SIG-M5 (cell line): Measurements from ENCODE around the gene LARP4B.

ENCODE experiments used
- DNase-seq: peaks from one replicate; lab custom pipeline; 2025; lab: John Stamatoyannopoulos, UW

Gene LARP4B

DNA sequence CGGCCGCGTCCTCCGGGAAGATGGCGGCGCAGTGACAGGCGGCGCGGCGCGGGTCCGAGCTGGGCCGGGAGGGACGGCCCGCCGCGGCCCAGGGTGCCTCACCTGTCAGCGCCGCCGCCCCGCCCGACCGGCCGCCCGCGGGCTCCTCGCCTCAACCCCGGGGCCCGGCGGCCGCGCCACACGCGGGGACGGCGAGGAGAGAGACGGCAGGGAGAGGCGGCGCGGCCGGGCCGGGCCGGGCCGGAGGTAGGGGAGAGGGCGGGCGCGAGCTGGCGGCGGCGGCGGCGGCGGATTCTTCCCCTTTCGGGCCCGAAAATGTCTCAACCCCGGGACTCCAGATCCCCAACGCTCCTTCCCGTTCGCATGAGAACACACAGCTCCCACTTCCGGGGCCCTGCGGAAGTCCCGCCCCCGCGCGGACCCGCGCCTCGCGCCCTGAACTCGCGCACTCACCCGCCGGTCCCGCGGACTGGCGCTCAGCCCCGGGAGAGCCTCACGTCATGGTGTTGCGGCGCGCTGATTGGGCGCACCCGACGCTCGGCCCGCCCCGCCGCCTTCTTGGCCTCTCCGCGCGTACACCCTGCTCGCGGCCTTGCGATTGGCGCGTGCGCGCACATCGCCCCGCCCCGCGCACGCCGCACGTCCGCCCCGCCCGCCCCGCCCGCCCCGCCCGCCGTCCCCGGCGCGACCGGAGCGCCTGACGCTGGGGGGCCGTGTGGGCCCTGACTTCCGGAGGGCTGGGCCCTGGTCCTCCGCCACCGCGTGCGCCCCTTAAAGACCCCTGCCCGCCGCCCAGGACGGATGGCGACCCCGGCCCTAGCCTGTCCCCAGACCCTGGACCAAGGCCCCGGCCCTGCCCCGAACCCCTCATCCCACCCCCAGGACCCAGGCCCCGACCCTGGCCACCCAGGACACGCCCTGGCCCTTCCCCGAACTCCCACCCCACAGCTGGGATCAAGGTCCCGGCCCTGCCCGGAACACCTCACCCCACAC is at the start of gene LARP4B:
Gene LARP4B (minus strand): TSS at position 380 of the 993 bp plus-strand sequence. CDS start 45,984 bp downstream, outside the sequence.
- DNase-seq, result peak; percentile 61

DNA sequence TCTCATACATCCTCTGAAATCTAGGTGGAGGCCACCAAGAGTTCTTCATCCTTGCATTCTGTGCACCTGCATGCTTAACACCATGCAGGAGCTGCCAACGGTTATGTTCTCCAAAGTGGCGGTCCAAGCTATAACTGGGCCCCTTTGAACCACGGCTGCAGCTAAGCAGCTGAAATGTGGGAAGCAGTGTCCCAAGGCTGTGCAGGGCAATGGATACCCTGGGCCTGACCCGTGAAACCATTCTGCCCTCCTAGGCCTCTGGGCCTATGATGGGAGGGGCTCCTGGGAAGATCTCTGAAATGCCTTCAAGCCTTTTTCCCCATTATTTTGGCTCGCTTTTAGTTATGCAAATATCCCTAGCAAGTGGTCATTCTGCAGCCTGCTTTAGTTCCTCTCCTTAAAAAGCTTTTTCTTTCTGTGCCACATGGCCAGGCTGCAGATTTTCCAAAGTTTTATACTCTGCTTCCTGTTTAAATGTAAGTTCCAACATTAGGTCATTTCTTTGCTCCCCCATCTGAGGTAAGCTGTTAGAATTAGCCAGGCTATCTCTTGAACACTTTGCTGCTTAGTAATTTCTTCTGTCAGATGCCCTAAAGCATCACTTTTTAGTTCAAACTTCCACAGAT is 49.1 kb upstream of the LARP4B start:
- no peak for DNase-seq

DNA sequence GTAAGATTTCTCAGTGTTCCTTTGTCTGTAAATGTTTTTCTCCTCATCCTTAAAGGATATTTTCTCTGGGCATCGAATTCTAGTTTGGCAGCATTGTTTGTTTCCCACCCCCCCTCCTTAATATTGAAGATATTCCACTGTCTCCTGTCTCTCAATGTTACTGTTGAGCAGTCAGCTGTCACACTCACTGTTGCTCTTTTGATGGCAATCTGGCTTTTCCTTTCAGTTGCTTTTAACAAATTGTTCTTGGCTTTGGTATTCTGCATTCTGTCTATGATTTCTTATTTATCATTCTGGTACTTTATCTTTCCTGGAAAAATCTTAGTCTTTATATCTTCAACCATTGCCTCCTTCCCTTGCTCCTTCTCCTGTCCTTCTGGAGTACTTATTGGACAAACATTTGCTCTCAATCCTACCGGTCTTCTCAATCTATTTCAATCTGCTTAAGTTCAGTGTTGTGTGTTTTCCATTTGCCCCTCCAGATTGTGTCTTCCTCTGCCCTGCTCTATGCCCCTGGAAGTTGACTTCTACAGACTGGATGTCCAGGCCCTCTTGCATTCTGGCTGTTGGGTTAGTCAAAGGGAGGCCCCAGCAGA is 47.4 kb upstream of the LARP4B start:
- DNase-seq, result no peak

DNA sequence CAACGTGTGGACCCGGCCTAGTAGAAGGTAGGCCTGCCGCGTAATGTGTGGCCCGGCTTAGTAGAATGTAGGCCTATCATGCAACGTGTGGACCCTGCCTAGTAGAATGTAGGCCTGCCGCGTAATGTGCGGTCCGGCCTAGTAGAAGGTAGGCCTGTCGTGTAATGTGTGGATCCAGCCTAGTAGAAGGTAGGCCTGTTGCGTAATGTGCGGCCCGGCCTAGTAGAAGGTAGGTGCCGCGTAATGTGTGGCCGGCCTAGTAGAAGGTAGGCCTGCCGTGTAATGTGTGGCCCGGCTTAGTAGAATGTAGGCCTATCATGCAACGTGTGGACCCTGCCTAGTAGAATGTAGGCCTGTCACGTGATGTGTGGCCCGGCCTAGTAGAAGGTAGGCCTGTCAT is 44.8 kb upstream of the LARP4B start:
- no peak for DNase-seq

DNA sequence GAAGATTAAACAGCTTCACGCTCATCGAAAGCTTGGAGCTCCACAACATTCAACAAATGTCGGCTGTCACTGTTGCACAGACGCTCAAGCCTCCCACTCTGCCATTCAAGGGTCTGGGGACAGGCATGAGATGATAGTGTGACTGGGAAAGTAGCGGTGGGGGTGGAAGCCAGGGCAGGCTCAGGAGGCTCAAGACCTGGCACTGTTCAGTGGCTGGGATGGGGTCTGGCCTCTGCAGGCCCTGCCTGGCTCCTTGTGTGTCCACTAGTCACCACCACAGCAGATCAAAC is 43.2 kb upstream of the LARP4B start:
- DNase-seq, result no peak

DNA sequence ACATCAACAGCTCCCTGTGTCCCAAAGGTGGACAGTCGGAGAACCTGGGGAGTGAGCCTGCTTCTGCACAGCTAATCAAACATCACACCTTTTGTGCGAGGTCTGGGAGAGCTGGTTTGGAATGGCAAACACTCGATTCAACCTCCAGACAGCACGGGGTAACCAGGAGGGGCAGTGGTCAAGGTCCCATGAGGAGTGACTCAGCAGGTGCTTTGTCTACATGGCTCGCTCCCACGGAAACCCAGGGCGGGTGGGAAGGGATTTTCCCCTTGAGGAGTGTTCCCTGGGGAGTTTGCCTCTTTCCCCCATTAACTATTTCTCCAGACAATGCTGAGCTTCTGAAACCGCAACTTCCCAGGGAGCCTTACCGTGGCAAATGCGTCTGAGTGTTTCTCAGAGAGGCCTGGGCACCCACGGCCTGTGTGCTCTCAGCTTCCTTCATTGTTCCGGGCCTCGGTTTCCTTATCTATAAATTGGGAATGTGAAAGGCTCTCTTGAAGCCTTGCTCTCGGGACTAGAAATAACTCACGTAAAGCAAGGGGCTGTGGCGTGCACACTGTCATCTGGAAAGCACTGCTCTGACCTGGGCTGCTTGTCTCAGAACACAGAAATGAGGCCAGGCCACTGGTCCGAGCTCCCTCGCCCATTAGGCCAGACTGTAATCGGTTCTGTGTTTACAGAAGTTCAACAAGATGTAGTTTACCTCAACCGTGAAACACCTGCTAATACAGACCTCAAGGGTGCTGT is 42.7 kb upstream of the LARP4B start:
- no peak for DNase-seq

DNA sequence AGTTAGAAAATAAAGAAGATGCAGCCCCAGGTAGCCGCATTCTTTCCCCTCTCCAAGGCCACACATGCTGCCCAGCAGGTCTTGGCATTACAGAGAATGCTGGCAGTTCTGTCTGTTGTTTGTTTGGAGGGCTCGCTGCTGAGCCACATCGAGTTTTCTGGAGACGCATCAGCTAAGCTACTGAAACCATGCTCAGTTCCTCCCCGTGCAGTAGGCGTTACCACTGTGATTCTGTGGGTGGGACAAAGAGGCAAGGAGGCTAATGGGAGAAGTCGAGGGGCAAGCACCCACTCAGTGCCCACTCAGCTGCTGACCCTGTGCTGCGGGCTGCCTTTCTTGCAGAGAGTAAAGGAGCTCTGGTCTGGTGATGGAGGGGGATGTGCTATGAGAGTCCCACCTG is 41.3 kb upstream of the LARP4B start:
- DNase-seq, result no peak

DNA sequence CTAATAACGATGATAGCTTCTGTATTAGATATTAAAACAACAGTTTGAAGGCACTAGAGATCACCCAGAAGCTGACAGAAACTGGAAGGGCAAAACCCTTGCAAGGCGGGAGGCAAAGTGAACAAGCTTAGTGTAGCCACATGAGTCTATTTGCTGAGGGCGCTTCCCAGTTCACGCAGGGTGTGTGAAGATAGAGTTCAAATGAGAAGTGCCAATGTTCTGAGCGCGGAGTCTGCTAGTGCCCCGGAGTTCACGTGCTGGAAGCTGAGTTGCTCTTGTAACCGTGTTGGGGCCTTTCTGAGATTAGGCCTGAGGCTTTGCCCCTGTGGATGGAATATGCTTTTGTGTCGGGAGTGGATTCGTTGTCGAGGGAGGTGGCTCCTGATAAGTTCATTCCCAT is 40.1 kb upstream of the LARP4B start:
- no peak for DNase-seq

DNA sequence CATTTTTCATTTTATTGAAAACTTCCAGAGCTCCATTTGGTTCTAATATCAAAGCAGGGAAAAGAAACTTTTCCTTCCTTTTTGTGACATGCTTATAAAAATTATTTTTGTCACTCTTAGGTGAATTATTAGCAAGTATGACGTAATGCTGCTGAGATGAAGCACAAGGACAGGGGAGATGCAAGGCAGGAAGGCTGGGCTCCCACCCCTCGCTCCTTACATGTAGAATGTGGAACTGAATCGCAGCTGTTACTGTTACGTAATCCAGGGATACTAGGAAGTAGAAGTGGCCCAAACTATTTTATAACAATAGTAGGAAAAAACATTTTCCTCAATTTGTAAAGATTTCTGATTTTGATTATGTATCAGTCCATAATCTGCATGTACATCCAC is 39.6 kb upstream of the LARP4B start:
- no peak for DNase-seq

DNA sequence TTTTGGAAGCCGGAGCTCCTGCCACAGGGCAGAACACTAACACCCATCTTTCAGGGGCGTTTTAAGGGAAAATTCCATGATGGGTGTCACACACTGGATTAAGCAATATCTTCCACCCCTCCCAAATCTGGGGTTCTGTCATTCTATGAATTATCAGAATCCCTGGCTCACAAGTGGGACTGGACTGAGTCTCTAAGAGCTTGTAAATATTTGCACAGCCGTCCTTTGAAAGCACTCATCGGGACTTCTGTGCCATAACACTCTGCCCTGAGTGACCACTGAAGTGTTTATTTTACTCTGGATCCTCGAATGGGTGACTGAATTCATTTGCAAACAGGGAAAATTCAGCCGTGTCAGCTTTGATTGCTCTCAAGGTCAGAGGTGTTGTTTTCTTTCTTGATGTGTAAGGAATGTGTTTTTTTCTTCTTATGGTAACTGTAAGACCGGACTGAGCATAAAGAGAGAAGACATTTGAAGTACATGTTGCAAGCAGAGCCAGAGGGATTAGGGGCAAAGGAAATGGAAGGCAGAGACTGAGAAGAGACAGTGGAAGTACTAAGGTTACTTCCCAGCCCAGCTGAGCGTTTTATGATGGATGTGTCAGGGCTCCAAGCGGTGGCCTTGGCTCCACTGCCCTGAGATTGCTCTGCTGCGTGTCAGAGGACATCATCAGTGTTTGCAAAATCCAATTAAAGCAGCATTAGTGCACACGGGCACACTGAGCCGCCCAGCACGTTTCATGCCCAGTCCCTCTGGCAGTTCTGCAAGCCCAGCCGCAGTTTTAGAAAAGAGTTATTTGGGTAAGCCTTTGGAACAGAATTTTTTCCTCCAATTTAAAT is 39.0 kb upstream of the LARP4B start:
- DNase-seq, result no peak

DNA sequence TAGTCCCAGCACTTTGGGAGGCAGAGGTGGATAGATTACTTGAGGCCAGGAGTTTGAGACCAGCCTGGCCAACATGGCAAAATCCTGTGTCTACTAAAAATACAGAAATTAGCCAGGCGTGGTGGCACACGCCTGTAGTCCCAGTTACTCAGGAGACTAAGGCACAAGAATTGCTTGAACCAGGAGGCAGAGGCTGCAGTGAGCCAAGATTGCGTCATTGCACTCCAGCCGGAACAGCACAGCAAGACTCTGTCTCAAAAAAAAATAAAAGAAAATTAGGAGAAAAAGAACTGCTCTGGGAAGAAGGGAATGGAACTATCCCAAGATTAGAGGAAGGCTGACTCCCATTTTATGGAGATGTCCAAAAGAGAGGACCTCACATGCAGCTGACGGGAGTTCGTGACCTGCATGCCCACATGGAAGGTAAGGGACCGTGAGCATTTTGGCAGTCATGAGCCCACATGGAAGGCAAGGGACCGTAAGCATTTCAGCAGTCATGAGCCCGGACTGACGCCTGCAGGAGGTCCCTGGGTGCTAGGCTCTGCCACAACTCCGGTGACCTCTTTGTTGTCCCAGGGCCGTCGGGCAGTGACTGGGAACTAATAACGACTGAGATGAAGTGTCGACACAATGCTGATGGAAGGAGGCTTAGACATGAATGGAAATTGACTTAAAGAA is 38.1 kb upstream of the LARP4B start:
- no peak for DNase-seq

DNA sequence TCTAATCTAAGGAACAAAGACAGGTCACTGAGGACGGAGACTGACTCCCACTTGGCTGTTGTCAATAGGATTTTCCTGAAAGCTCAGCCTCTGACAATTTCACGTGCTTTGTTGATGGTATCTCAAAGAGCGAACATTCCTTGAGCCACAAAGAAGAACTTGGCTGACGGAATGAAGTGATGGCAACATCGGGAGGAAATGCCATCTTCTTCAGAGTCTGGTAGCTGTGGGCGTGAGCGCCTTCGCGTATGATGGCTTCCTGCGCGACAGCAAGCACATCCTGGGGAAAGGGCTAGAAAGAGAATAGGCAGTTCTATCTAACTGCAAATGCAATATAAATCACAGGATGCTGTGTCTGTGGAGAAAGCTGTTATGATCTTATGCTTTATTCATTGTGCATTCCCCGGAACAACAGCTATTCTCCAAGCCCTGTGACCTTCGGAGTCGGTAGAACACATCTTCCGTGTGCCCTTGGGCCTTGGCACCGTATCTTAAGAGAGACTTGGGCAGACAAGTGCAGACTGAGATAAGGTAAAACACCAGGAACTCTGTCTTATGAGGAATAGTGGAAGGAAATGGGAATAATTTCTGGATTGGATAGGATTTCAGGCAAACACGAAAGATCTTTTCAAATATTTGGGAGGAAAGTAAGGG is 37.2 kb upstream of the LARP4B start:
- no peak for DNase-seq

DNA sequence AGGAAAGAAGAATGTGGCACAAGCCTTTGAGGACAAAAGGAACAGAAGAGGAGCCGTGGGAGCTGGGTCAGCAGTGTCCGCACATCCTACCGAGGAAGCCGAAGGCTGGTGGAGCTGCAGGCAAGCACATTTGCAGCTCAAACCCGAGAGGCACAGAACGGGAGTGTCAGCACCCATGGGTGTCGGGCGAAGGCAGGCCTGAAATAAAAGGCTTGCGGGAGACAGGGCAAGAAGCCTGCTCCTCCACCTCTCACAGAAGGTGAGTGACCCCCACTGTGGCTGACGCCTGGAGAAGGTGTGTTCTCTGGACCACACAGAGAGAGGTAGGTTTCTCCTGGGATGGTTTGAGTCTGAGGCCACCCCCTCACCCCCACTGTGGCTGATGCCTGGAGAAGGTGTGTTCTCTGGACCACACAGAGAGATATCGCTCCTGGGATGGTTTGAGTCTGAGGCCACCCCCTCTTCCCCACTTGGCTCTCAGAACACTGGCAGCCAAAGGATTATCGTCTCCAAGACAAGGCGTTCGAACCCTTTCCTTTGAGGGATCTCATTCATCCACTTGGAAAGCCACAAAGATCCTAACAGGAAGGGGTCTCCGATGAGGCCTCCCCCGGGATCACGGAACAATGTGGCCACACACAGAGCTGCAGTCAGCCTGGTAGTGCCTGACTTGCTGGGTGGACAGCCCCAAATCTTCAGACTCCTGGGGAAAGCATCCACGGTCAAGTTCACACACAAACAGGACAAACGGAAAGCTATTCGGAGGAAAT is 35.1 kb upstream of the LARP4B start:
- DNase-seq, result no peak

DNA sequence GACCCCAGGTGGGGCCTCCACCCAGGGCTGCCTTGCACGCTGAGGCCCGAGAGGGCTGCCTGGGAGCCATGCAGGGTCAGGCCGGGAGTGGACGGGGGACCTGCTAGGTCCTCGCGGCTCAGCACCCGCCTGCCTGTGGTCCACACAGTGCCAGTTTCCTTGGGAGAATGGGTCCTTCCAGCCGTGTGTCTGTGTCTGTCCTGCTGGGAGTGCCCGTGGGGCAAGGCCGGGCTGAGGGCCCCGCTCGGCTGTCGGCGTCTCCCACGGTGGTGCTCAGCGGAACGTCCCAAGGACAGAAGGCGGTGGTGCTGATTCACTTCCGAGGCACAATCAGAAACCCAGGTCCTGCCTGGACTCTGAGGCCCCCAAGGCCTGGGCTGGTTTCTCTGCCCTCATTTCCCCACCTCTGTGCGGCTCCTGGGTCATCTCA is 33.5 kb upstream of the LARP4B start:
- no peak for DNase-seq

DNA sequence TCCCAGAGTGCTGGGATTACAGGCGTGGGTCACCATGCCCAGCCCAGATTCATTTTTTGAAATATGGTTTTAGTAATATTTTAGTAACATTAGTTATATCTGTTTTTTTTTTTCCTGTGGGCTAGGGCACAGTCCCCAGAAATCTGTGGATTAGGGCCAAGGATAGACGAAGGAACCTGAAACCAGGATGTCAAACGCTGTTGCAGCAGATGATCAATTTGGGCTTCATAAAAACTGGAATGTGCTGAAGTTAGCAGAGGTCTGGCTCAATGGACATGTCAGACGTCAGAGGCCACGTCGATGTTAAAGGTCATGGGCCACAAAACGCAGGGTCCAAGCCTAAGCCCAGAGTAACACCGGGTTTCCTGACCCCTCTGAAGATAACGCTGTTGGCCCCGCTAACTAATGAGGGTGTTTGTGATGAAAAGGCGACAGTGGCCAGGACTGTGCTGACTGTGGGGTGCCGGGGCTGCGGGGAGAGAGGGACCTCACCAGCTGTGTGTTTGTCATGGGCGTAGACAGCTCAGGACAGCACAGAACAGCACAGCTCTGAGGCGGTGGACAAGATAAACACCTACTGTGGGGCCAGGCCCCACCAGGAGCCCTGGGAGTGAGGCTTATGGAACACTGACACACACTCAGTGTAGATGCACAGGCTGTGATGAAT is 32.9 kb upstream of the LARP4B start:
- no peak for DNase-seq

DNA sequence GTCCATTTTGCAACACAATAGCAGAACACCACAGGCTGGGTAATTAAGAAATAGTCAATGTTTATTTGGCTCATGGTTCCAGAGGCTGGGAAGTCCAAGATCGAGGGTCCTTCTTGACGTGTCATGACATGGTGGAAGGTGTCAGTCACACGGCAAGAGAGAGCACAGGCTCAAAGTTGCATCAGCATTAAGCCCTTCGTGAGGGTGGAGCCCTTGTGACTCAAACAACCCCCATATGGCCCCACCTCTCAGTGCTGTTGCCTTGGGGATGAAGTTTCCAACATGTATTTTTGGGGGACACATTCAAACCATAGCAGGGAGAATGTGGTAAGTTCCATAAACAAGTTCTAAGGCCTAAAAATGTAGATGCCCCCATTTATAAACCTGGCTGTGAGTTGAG is 32.1 kb upstream of the LARP4B start:
- DNase-seq, result no peak

DNA sequence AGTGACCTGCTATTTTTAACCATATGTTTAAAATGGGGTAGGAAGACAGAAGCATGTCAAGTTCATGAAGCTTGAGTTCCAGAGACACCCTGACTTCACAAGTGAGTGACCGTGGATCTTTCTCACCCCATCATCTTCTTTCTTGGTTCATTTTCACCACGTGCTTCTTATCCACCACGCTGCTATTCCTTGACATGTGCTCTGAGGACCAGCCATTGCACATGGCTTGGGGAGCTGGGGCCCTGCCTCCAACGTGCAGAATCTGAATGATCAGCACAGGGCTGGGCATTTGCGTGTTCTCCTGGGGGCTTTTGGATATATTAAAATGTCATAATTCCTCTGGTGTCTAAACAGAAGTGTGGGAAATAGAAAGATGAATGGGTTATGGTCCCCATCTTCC is 31.7 kb upstream of the LARP4B start:
- no peak for DNase-seq

DNA sequence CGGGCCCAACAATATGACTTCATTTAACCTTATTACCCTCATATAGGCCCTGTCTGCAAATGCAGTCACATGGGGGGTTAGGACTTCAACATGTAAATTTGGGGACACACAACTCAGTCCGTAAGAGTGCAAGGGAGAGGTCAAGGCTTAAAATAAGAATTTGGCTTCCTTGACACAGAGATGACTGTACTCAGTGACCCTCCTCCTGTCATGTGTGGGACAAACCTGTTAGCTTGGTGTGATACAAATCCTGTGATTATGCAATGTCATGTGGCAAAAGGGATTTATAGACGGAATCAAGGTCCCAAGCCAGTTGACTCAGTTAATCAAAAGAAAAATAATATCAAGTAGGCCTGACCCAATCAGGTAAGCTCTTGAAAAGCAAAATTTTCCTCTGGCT is 30.8 kb upstream of the LARP4B start:
- DNase-seq, result no peak

DNA sequence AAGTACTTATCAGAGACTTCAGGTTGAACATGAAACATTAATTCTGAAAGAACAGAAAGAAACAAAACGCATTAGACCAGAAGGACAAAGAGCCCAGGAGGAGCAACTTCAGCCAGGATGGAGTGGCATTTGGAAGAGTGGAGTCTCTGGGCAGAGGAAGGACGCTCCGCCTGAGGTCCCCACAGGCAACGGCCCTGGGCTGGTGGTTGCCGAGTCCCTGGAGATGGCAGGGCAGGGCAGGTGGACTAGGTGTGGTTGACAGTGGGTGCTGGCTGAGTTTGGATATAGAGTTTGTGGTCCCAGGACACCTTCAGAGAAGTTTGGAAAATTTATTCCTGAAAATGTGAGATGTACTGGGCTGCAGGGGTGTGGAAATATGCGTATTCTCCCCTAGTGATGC is 27.4 kb upstream of the LARP4B start:
- DNase-seq, result no peak
